Gastrocnemius medialis (tissue), 4 donors: ENCODE results near the gene NHLH2. TPM values are rescaled to one million over a fixed set of nuclear protein-coding genes. Genes with fewer than 3 reads are reported as not detected.

Experiments
- ATAC-seq, 2 donors: fragments of 150-250 bp; one replicate each; pipeline ENCODE4 v1.9.1; 2016
- DNase-seq, 2 donors: peaks; one replicate each; pipeline ENCODE4 v3.0.0-alpha.2; 2019
- H3K27ac ChIP-seq, 4 donors: fragments of 200-600 bp; sonication (generic); 1 replicate in 1 of 4; 2 replicates in 3 of 4; pipeline ENCODE4 v1.5.1; 2016 to 2018; ENCODE audit warnings: mild to moderate bottlenecking in 2 of 4, moderate library complexity in 1 of 4
- H3K27me3 ChIP-seq, 3 donors: fragments of 200-600 bp; sonication (generic) in 2 of 3; 1 replicate in 1 of 3; 2 replicates in 2 of 3; pipeline versions ENCODE4 v1.5.1 to v1.6.0; 2016 to 2019; ENCODE audit warnings: mild to moderate bottlenecking in 1 of 3, moderate library complexity in 1 of 3
- H3K36me3 ChIP-seq, 2 donors: fragments of 200-600 bp; sonication (generic) in 1 of 2; one replicate each; pipeline ENCODE4 v1.5.1; 2017 to 2018
- H3K4me1 ChIP-seq, 2 donors: fragments of 200-600 bp; sonication (generic) in 1 of 2; one replicate each; pipeline ENCODE4 v1.5.1; 2016 to 2017; ENCODE audit warnings: mild to moderate bottlenecking in 2 of 2
- H3K4me3 ChIP-seq, 4 donors: fragments of 200-600 bp; sonication (generic) in 3 of 4; 1 replicate in 1 of 4; 2 replicates in 3 of 4; pipeline ENCODE4 v1.5.1; 2016 to 2019; ENCODE audit warnings: mild to moderate bottlenecking in 2 of 4
- H3K9me3 ChIP-seq, 3 donors: fragments of 200-600 bp; sonication (generic) in 2 of 3; 1 replicate in 1 of 3; 2 replicates in 2 of 3; pipeline ENCODE4 v1.5.1; 2016 to 2019
- CTCF ChIP-seq, 5 experiments: fragments of 450-650 bp in 3 of 5; fragments of 200-600 bp in 2 of 5; sonication (generic) in 2 of 5; IDR thresholded peaks in 4 of 5; conservative IDR thresholded peaks in 1 of 5; 1 replicate in 4 of 5; 2 replicates in 1 of 5; pipeline ENCODE4 v1.5.1; 2016 to 2019; ENCODE audit warnings: antibody characterized with exemption in 5 of 5, mild to moderate bottlenecking in 3 of 5, moderate library complexity in 3 of 5
- POLR2A ChIP-seq, 2 donors: fragments of 450-650 bp; IDR thresholded peaks; one replicate each; pipeline ENCODE4 v1.6.1; 2017; ENCODE audit warnings: antibody characterized with exemption in 2 of 2, mild to moderate bottlenecking in 2 of 2, moderate library complexity in 2 of 2
- in situ Hi-C, 4 donors: fragments of 200-750 bp; cut with MboI; loops; one replicate each; pipeline versions ENCODE4 v1.15.0 to v1.8.0; 2017; ENCODE audit warnings: low sequenced_read_pairs in 4 of 4
- intact Hi-C: fragments of 100-400 bp; cut with DNase I; formaldehyde crosslinking; loops from one replicate; pipeline ENCODE4 v1.15.1; 2023; ENCODE audit warnings: low total_unique reads
- total RNA-seq, 4 donors: library from RNA; depleted of rRNA; stranded (reverse); fragments of >200 nt; gene quantifications; one replicate each; pipeline versions ENCODE4 v1.1.0 to v1.2.3, GENCODE V29; 2016

Gene NHLH2
- total RNA-seq, 4 donors from 2014 or later = not detected

- no peak overlapping the region for H3K27ac ChIP-seq
- no peaks in the 10 kb centered on the region for H3K4me1 ChIP-seq
- ATAC-seq = peak in 1 of 2 donors; percentile 51
- H3K4me3 ChIP-seq = no peak overlapping the region
- in situ Hi-C loops (loop anchor here in 2 of 4 donors (10.0 to 25.0 kb wide), 3 partner anchors 169 to 672 kb away; partner anchors contain the start of gene SLC22A15 (in 1 of the 2)), intact Hi-C loops (no loop called here)
- DNase-seq = no peak
- no peaks in the 10 kb centered on the region for H3K27me3 ChIP-seq
- H3K36me3 ChIP-seq = no peaks in the 10 kb centered on the region
- no peaks in the 10 kb centered on the region for H3K9me3 ChIP-seq
- TF ChIP-seq POLR2A (IDR thresholded peaks at IDR 0.05) = no peak
- TF ChIP-seq CTCF (IDR thresholded peaks at IDR 0.05 in 4 of 5, conservative IDR thresholded peaks at IDR 0.05 in 1 of 5) = no peak
Measured at GRCh38 chr1:115815694-115816093, 25.2 kb downstream of the NHLH2 start.

GRCh38 chr1:115814685-115815398, 26.1 kb downstream of the NHLH2 start:
- no peak for TF ChIP-seq POLR2A (IDR thresholded peaks at IDR 0.05)
- TF ChIP-seq CTCF (IDR thresholded peaks at IDR 0.05 in 4 of 5, conservative IDR thresholded peaks at IDR 0.05 in 1 of 5) = no peak
- Histone ChIP-seq H3K27me3 (no peaks in the 10 kb centered on the region), H3K9me3 (no peaks in the 10 kb centered on the region), H3K36me3 (no peaks in the 10 kb centered on the region), H3K4me3 (no peak overlapping the region), H3K4me1 (no peaks in the 10 kb centered on the region), H3K27ac (no peak overlapping the region)
- in situ Hi-C loops = loop anchor here in 2 of 4 donors (10.0 to 25.0 kb wide), 3 partner anchors 170 to 672 kb away; partner anchors contain the start of gene SLC22A15 (in 1 of the 2)
- intact Hi-C loops = no loop called here
- ATAC-seq (no peak), DNase-seq (no peak)

GRCh38 chr1:115813727-115814126, 27.2 kb downstream of the NHLH2 start:
- no peaks in the 10 kb centered on the region for H3K4me1 ChIP-seq
- H3K9me3 ChIP-seq = no peaks in the 10 kb centered on the region
- TF ChIP-seq POLR2A (IDR thresholded peaks at IDR 0.05) = no peak
- no peak for TF ChIP-seq CTCF (IDR thresholded peaks at IDR 0.05 in 4 of 5, conservative IDR thresholded peaks at IDR 0.05 in 1 of 5)
- no peak overlapping the region for H3K4me3 ChIP-seq
- DNase-seq = no peak
- intact Hi-C loops (no loop called here), in situ Hi-C loops (loop anchor here in 2 of 4 donors (10.0 to 25.0 kb wide), 3 partner anchors 171 to 674 kb away; partner anchors contain the start of gene SLC22A15 (in 1 of the 2))
- no peak overlapping the region for H3K27ac ChIP-seq
- no peak for ATAC-seq
- no peaks in the 10 kb centered on the region for H3K27me3 ChIP-seq
- no peaks in the 10 kb centered on the region for H3K36me3 ChIP-seq

DNA sequence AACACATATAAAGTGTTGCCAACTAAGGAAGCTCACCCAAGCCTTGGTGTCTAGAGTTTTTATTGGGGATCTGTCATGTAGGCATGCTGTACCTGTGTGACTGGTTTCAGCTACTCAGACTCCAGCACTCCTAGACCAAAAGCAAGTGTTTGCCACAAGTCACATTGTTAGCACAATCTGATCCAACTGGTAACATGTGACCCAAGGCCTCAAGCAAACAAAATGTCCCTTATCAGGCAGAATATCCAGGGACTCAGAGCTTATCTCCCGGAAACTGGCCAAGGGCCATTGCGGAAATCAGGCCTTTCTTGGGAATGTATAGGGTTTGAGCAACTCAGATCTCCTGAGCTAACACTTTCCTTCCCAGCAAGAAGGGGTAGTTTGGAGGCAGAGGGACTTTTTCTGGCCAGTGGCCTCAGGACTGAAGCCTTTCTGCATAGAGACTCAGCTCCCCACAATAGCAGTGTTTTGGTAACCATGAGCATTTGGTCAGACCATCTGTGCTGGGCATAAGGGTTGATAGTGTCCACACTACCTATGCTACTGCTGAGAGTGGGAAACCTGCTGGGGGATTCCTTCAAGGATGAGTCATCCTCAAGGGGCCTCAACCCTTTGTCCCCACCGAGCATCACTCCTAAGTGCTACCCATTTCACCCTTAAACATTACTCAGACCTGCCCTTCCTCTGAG, 29.6 kb downstream of the NHLH2 start:
- H3K27me3 ChIP-seq = no peaks in the 10 kb centered on the region
- in situ Hi-C loops (loop anchor here in 2 of 4 donors (10.0 to 25.0 kb wide), 3 partner anchors 174 to 676 kb away; partner anchors contain the start of gene SLC22A15 (in 1 of the 2)), intact Hi-C loops (no loop called here)
- DNase-seq (no peak), ATAC-seq (no peak)
- no peak for TF ChIP-seq CTCF (IDR thresholded peaks at IDR 0.05 in 4 of 5, conservative IDR thresholded peaks at IDR 0.05 in 1 of 5)
- no peak for TF ChIP-seq POLR2A (IDR thresholded peaks at IDR 0.05)
- H3K4me1 ChIP-seq = no peaks in the 10 kb centered on the region
- H3K27ac ChIP-seq = no peak overlapping the region
- no peak overlapping the region for H3K4me3 ChIP-seq
- no peaks in the 10 kb centered on the region for H3K9me3 ChIP-seq
- no peaks in the 10 kb centered on the region for H3K36me3 ChIP-seq
